ENCODE measurements around the gene CDC42BPA. TPM values are rescaled to one million over a fixed set of nuclear protein-coding genes. Genes with fewer than 3 reads are reported as not detected.

Gene CDC42BPA
- total and polyA plus RNA-seq, 2 experiments from 2014 or later = 28.6 to 39.1 TPM

- no peak for DNase-seq
- H3K79me2 ChIP-seq (ENCODE audit: insufficient read depth) = no peaks in the 10 kb centered on the region
- H3K4me1 ChIP-seq (ENCODE audit: insufficient read depth) = no peaks in the 10 kb centered on the region
- 87% methylated on average over 3 of the region's 3 CpGs for WGBS, 2 experiments (ENCODE audit: low coverage in 1 of 2, low lambda C conversion rate in 2 of 2, missing lambda C conversion rate in 2 of 2)
- no peak for TF ChIP-seq EZH2 (IDR thresholded peaks at IDR 0.05; ENCODE audit: insufficient read depth, poor library complexity, severe bottlenecking)
- no peak overlapping the region for H2AFZ ChIP-seq
- H3K27ac ChIP-seq = no peak overlapping the region
- no peak overlapping the region for H3K4me2 ChIP-seq (ENCODE audit: unreplicated experiment)
- H4K20me1 ChIP-seq (ENCODE audit: insufficient read depth) = no peaks in the 10 kb centered on the region
- no peaks in the 10 kb centered on the region for H3K9me2 ChIP-seq (ENCODE audit: insufficient read depth)
- H3K4me3 ChIP-seq = no peak overlapping the region
- no peaks in the 10 kb centered on the region for H3F3A ChIP-seq (ENCODE audit: insufficient read depth)
- in situ Hi-C loops (cut with MboI) = no loop called here
- no peaks in the 10 kb centered on the region for H3K27me3 ChIP-seq (replicated peaks; ENCODE audit: insufficient read depth)
- H3K36me3 ChIP-seq (ENCODE audit: low read depth) = no peaks in the 10 kb centered on the region
- H3K9me3 ChIP-seq (ENCODE audit: low read depth) = no peaks in the 10 kb centered on the region
- no peak overlapping the region for H3K9ac ChIP-seq
Observed at GRCh38 chr1:226946841-226947240, 371.5 kb downstream of the CDC42BPA start.

GRCh38 chr1:226946285-226946684 is 372.0 kb downstream of the CDC42BPA start:
- Histone ChIP-seq H3K9me2 (ENCODE audit: insufficient read depth) (no peaks in the 10 kb centered on the region), H3F3A (ENCODE audit: insufficient read depth) (no peaks in the 10 kb centered on the region), H4K20me1 (ENCODE audit: insufficient read depth) (no peaks in the 10 kb centered on the region), H3K9ac (no peak overlapping the region), H3K4me1 (ENCODE audit: insufficient read depth) (no peaks in the 10 kb centered on the region), H3K36me3 (ENCODE audit: low read depth) (no peaks in the 10 kb centered on the region), H3K27ac (no peak overlapping the region), H3K4me3 (no peak overlapping the region), H3K4me2 (ENCODE audit: unreplicated experiment) (no peak overlapping the region), H2AFZ (no peak overlapping the region), H3K9me3 (ENCODE audit: low read depth) (no peaks in the 10 kb centered on the region), H3K79me2 (ENCODE audit: insufficient read depth) (no peaks in the 10 kb centered on the region), H3K27me3 (replicated peaks; ENCODE audit: insufficient read depth) (no peaks in the 10 kb centered on the region)
- 87 to 96% methylated on average over 9 of the region's 9 CpGs for WGBS, 2 experiments (ENCODE audit: low coverage in 1 of 2, low lambda C conversion rate in 2 of 2, missing lambda C conversion rate in 2 of 2)
- DNase-seq = no peak
- TF ChIP-seq EZH2phosphoT487 (IDR thresholded peaks at IDR 0.05; ENCODE audit: insufficient read depth, low read depth) = no peak
- no peak for TF ChIP-seq EZH2 (IDR thresholded peaks at IDR 0.05; ENCODE audit: insufficient read depth, poor library complexity, severe bottlenecking)
- in situ Hi-C loops (cut with MboI) = no loop called here

GRCh38 chr1:226945858-226946245 is 372.4 kb downstream of the CDC42BPA start:
- Histone ChIP-seq H2AFZ (no peak overlapping the region), H3K27ac (no peak overlapping the region), H3K36me3 (ENCODE audit: low read depth) (no peaks in the 10 kb centered on the region), H3K9me3 (ENCODE audit: low read depth) (no peaks in the 10 kb centered on the region), H3K9me2 (ENCODE audit: insufficient read depth) (no peaks in the 10 kb centered on the region), H3F3A (ENCODE audit: insufficient read depth) (no peaks in the 10 kb centered on the region), H3K9ac (no peak overlapping the region), H3K27me3 (replicated peaks; ENCODE audit: insufficient read depth) (no peaks in the 10 kb centered on the region), H3K79me2 (ENCODE audit: insufficient read depth) (no peaks in the 10 kb centered on the region), H3K4me3 (no peak overlapping the region), H4K20me1 (ENCODE audit: insufficient read depth) (no peaks in the 10 kb centered on the region), H3K4me2 (ENCODE audit: unreplicated experiment) (no peak overlapping the region), H3K4me1 (ENCODE audit: insufficient read depth) (peaks cover under 1% of the 10 kb centered on the region; the same call in 1 of the 2 replicates)
- TF ChIP-seq EZH2phosphoT487 (IDR thresholded peaks at IDR 0.05; ENCODE audit: insufficient read depth, low read depth) (no peak), EZH2 (IDR thresholded peaks at IDR 0.05; ENCODE audit: insufficient read depth, poor library complexity, severe bottlenecking) (no peak)
- WGBS, 2 experiments (ENCODE audit: low coverage in 1 of 2, low lambda C conversion rate in 2 of 2, missing lambda C conversion rate in 2 of 2) = 84 to 89% methylated on average over 8 of the region's 8 CpGs
- in situ Hi-C loops (cut with MboI) = no loop called here
- DNase-seq = no peak

GRCh38 chr1:226945106-226945857 is 373.0 kb downstream of the CDC42BPA start:
- no peaks in the 10 kb centered on the region for H3K9me3 ChIP-seq (ENCODE audit: low read depth)

More at GRCh38 chr1:226945106-226945857, 373.0 kb downstream of the CDC42BPA start:
- no peaks in the 10 kb centered on the region for H3F3A ChIP-seq (ENCODE audit: insufficient read depth)
- no peaks in the 10 kb centered on the region for H3K79me2 ChIP-seq (ENCODE audit: insufficient read depth)
- no peaks in the 10 kb centered on the region for H3K27me3 ChIP-seq (replicated peaks; ENCODE audit: insufficient read depth)
- peaks cover 3% of the 10 kb centered on the region; the same call in 1 of the 2 replicates for H3K4me1 ChIP-seq (ENCODE audit: insufficient read depth)
- no peak overlapping the region for H2AFZ ChIP-seq
- H3K9ac ChIP-seq = no peak overlapping the region
- H4K20me1 ChIP-seq (ENCODE audit: insufficient read depth) = no peaks in the 10 kb centered on the region
- no peak overlapping the region for H3K27ac ChIP-seq
- in situ Hi-C loops (cut with MboI) = no loop called here
- no peak overlapping the region for H3K4me3 ChIP-seq
- H3K4me2 ChIP-seq (ENCODE audit: unreplicated experiment) = no peak overlapping the region
- DNase-seq = no peak
- WGBS, 2 experiments (ENCODE audit: low coverage in 1 of 2, low lambda C conversion rate in 2 of 2, missing lambda C conversion rate in 2 of 2) = 61 to 62% methylated on average over 19 of the region's 19 CpGs
- no peaks in the 10 kb centered on the region for H3K36me3 ChIP-seq (ENCODE audit: low read depth)
- H3K9me2 ChIP-seq (ENCODE audit: insufficient read depth) = no peaks in the 10 kb centered on the region
- no peak for TF ChIP-seq EZH2phosphoT487 (IDR thresholded peaks at IDR 0.05; ENCODE audit: insufficient read depth, low read depth)
- TF ChIP-seq EZH2 (IDR thresholded peaks at IDR 0.05; ENCODE audit: insufficient read depth, poor library complexity, severe bottlenecking) = no peak

All from GM23248 (cell line).